H9 (cell line): ENCODE measurements around the gene FAM32A. TPM values are rescaled to one million over a fixed set of nuclear protein-coding genes. Genes with fewer than 3 reads are reported as not detected.

ENCODE experiments used
- DNase-seq: peaks from one replicate; pipeline ENCODE4 v3.0.0-alpha.2; 2017
- H2AFZ ChIP-seq: one replicate; pipeline ENCODE4 v1.6.1; 2013; ENCODE audit warnings: mild to moderate bottlenecking, low read length, control low read depth, moderate library complexity
- H2AK5ac ChIP-seq: 2 replicates; pipeline ENCODE4 v1.6.1; 2013; ENCODE audit warnings: low read length, control low read depth, mixed read lengths; ENCODE audit not compliant: insufficient read length
- H2BK120ac ChIP-seq: one replicate; pipeline ENCODE4 v1.6.1; 2013; ENCODE audit warnings: low read depth, mild to moderate bottlenecking, low read length, control low read depth, inconsistent platforms; ENCODE audit not compliant: poor library complexity, severe bottlenecking
- H2BK12ac ChIP-seq: 2 replicates; pipeline ENCODE4 v1.6.1; 2013; ENCODE audit warnings: low read length, control low read depth, mixed read lengths, low read depth; ENCODE audit not compliant: insufficient read length
- H2BK15ac ChIP-seq: 2 replicates; pipeline ENCODE4 v1.6.1; 2013; ENCODE audit warnings: low read depth, low read length, control low read depth
- H2BK20ac ChIP-seq: one replicate; pipeline ENCODE4 v1.6.1; 2013; ENCODE audit warnings: low read depth, mild to moderate bottlenecking, low read length, control low read depth, inconsistent platforms; ENCODE audit not compliant: poor library complexity, severe bottlenecking
- H2BK5ac ChIP-seq: 2 replicates; pipeline ENCODE4 v1.6.1; 2013; ENCODE audit warnings: low read length, control low read depth, mixed read lengths; ENCODE audit not compliant: insufficient read length
- H3K14ac ChIP-seq: 2 replicates; pipeline ENCODE4 v1.6.1; 2013; ENCODE audit warnings: low read length, control low read depth; ENCODE audit not compliant: insufficient read depth
- H3K18ac ChIP-seq: 2 replicates; pipeline ENCODE4 v1.6.1; 2013; ENCODE audit warnings: low read depth, mild to moderate bottlenecking, mixed read lengths, low read length, control low read depth; ENCODE audit not compliant: insufficient read length
- H3K23ac ChIP-seq: 2 replicates; pipeline ENCODE4 v1.6.1; 2013; ENCODE audit warnings: low read length, control low read depth, mixed read lengths, low read depth; ENCODE audit not compliant: insufficient read length
- H3K23me2 ChIP-seq: 2 replicates; pipeline ENCODE4 v1.6.1; 2013; ENCODE audit warnings: low read depth, mild to moderate bottlenecking, mixed read lengths, low read length, control low read depth; ENCODE audit not compliant: insufficient read length, poor library complexity, severe bottlenecking
- H3K27ac ChIP-seq: 2 replicates; pipeline ENCODE4 v1.5.1; 2013; ENCODE audit warnings: low read length, control low read depth, mixed read lengths, low read depth; ENCODE audit not compliant: insufficient read length
- H3K27me3 ChIP-seq: 2 replicates; pipeline ENCODE4 v1.6.1; 2013; ENCODE audit warnings: low read length, control low read depth, inconsistent platforms; ENCODE audit not compliant: insufficient read depth
- H3K4ac ChIP-seq: 2 replicates; pipeline ENCODE4 v1.6.1; 2013; ENCODE audit warnings: low read depth, mild to moderate bottlenecking, control low read depth, inconsistent platforms, low read length, moderate library complexity
- H3K4me1 ChIP-seq: 2 replicates; pipeline ENCODE4 v1.6.1; 2013; ENCODE audit warnings: low read length, control low read depth, inconsistent platforms; ENCODE audit not compliant: insufficient read depth
- H3K4me2 ChIP-seq: 2 replicates; pipeline ENCODE4 v1.6.1; 2013; ENCODE audit warnings: low read length, control low read depth, mixed read lengths; ENCODE audit not compliant: insufficient read length, insufficient read depth
- H3K56ac ChIP-seq: 2 replicates; pipeline ENCODE4 v1.6.1; 2013; ENCODE audit warnings: low read depth, mild to moderate bottlenecking, mixed read lengths, low read length, control low read depth; ENCODE audit not compliant: insufficient read length
- H3K79me1 ChIP-seq: 2 replicates; pipeline ENCODE4 v1.6.1; 2013; ENCODE audit warnings: low read depth, mild to moderate bottlenecking, moderate library complexity, low read length, control low read depth, inconsistent platforms; ENCODE audit not compliant: insufficient read depth, poor library complexity, severe bottlenecking
- H3K79me2 ChIP-seq: 2 replicates; pipeline ENCODE4 v1.6.1; 2013; ENCODE audit warnings: low read length, control low read depth, inconsistent platforms; ENCODE audit not compliant: insufficient read depth
- H3K9ac ChIP-seq: 2 replicates; pipeline ENCODE4 v1.6.1; 2013; ENCODE audit warnings: low read length, control low read depth, mixed read lengths; ENCODE audit not compliant: insufficient read length; ENCODE audit errors: extremely low read depth
- H3K9me3 ChIP-seq: one replicate; pipeline ENCODE4 v1.6.1; 2013; ENCODE audit warnings: low read depth, low read length, inconsistent platforms; ENCODE audit not compliant: control insufficient read depth
- H3T11ph ChIP-seq: one replicate; pipeline ENCODE4 v1.6.1; 2013; ENCODE audit warnings: mild to moderate bottlenecking, low read length, control low read depth, inconsistent platforms
- H4K20me1 ChIP-seq: one replicate; pipeline ENCODE4 v1.6.1; 2013; ENCODE audit not compliant: control insufficient read depth, insufficient read length, insufficient read depth
- H4K5ac ChIP-seq: 2 replicates; pipeline ENCODE4 v1.6.1; 2013; ENCODE audit warnings: low read depth, mild to moderate bottlenecking, mixed read lengths, low read length, control low read depth; ENCODE audit not compliant: insufficient read length
- H4K8ac ChIP-seq: replicated peaks from 2 replicates; pipeline ENCODE4 v1.6.1; 2013; ENCODE audit warnings: low read length, control low read depth, mixed read lengths, low read depth; ENCODE audit not compliant: insufficient read length
- H4K91ac ChIP-seq: 2 replicates; pipeline ENCODE4 v1.6.1; 2013; ENCODE audit warnings: low read depth, mild to moderate bottlenecking, moderate library complexity, mixed read lengths, low read length, control low read depth; ENCODE audit not compliant: insufficient read length
- H3K27ac Mint-ChIP-seq, 3 experiments: 2 replicates in 2 of 3; 3 replicates in 1 of 3; pipeline ENCODE4 v1.8.0; 2020 to 2021; ENCODE audit warnings: mixed read lengths in 3 of 3, mild to moderate bottlenecking in 1 of 3, moderate library complexity in 1 of 3
- H3K27me3 Mint-ChIP-seq: 2 replicates; pipeline ENCODE4 v1.8.0; 2021; ENCODE audit warnings: low read depth, mild to moderate bottlenecking, moderate library complexity, mixed read lengths
- H3K36me3 Mint-ChIP-seq, 3 experiments: 2 replicates in 2 of 3; 3 replicates in 1 of 3; pipeline ENCODE4 v1.8.0; 2020 to 2021; ENCODE audit warnings: low read depth in 3 of 3, mixed read lengths in 3 of 3; ENCODE audit not compliant: insufficient read depth in 1 of 3
- H3K4me1 Mint-ChIP-seq, 2 experiments: 2 replicates each; pipeline ENCODE4 v1.8.0; 2020; ENCODE audit warnings: mixed read lengths in 2 of 2
- H3K4me3 Mint-ChIP-seq, 2 experiments: 2 replicates in 1 of 2; 3 replicates in 1 of 2; pipeline ENCODE4 v1.8.0; 2020 to 2021; ENCODE audit warnings: mild to moderate bottlenecking in 2 of 2, mixed read lengths in 2 of 2, moderate library complexity in 1 of 2
- H3K9me3 Mint-ChIP-seq, 2 experiments: 2 replicates in 1 of 2; 3 replicates in 1 of 2; pipeline ENCODE4 v1.8.0; 2020; ENCODE audit warnings: mild to moderate bottlenecking in 2 of 2, mixed read lengths in 2 of 2, moderate library complexity in 1 of 2
- CTCF ChIP-seq: fragments of 200-600 bp; sonication (generic); conservative IDR thresholded peaks from 3 replicates; pipeline ENCODE4 v1.8.0; 2021; ENCODE audit warnings: antibody characterized with exemption, mild to moderate bottlenecking
- WGBS: extraction: QIAGEN DNeasy Blood & Tissue Kit; methylation state at CpG from one replicate; pipeline ENCODE4 v1.1.7; 2013; ENCODE audit warnings: missing lambda C conversion rate, low lambda C conversion rate, mixed read lengths; ENCODE audit not compliant: insufficient read length; ENCODE audit errors: extremely low coverage; 5-methylcytosine and 5-hydroxymethylcytosine counted together
- total RNA-seq: library from RNA; stranded (reverse); gene quantifications from 2 replicates; pipeline ENCODE4 v1.2.1, GENCODE V29; 2021

FAM32A gene
- total RNA-seq, 1 experiment from 2014 or later, result 91.9 TPM

GRCh38 chr19:16198370-16198651 lies 13.1 kb downstream of the FAM32A start:
- peak overlapping the region; percentile 70 for H3K4me2 ChIP-seq
- no CpG with 5 or more reads among the region's 18 CpGs for WGBS
- no peaks in the 10 kb centered on the region for H4K20me1 ChIP-seq
- TF ChIP-seq CTCF, result no peak
- no peaks in the 10 kb centered on the region for H3K79me1 ChIP-seq
- H2AFZ ChIP-seq, result no peak overlapping the region
- H3K27me3 Mint-ChIP-seq, result no peaks in the 10 kb centered on the region
- no peak overlapping the region for H2BK5ac ChIP-seq
- H3K18ac ChIP-seq, result no peak overlapping the region
- H3K4me1 ChIP-seq, result no peaks in the 10 kb centered on the region; the same call in 1 of the 2 replicates
- H4K8ac ChIP-seq, result no peak overlapping the region
- H4K5ac ChIP-seq, result no peak overlapping the region
- H3K9me3 Mint-ChIP-seq, result no peaks in the 10 kb centered on the region
- no peak for DNase-seq
- no peak overlapping the region for H2BK15ac ChIP-seq
- H3K4me3 Mint-ChIP-seq, result peak overlapping the region; percentile 76 to 84
- H3K4me1 Mint-ChIP-seq, result peaks cover 14 to 15% of the 10 kb centered on the region in 2 experiments
- H3K23me2 ChIP-seq, result peaks cover 2% of the 10 kb centered on the region
- H4K91ac ChIP-seq, result no peak overlapping the region
- no peak overlapping the region for H3K56ac ChIP-seq
- no peak overlapping the region for H2BK20ac ChIP-seq
- no peak overlapping the region for H2BK120ac ChIP-seq
- H3K27me3 ChIP-seq, result no peaks in the 10 kb centered on the region
- H3K27ac Mint-ChIP-seq, result peak overlapping the region in 1 of 3 experiments; percentile 10; a peak in 1 of 7 replicates
- no peaks in the 10 kb centered on the region for H3K9me3 ChIP-seq
- H3K36me3 Mint-ChIP-seq, result peaks cover 0 to 9% (median 5%) of the 10 kb centered on the region in 3 experiments; a peak in 1 of 7 replicates
- no peaks in the 10 kb centered on the region for H3K79me2 ChIP-seq
- H2BK12ac ChIP-seq, result no peak overlapping the region
- no peak overlapping the region for H3K9ac ChIP-seq
- H3K23ac ChIP-seq, result no peak overlapping the region
- no peak overlapping the region for H3T11ph ChIP-seq
- no peak overlapping the region for H2AK5ac ChIP-seq
- no peak overlapping the region for H3K14ac ChIP-seq
- H3K4ac ChIP-seq, result no peak overlapping the region
- no peak overlapping the region for H3K27ac ChIP-seq
